HepG2 (cell line): Measurements from ENCODE around the gene FGGY. TPM values are rescaled to one million over a fixed set of nuclear protein-coding genes. Genes with fewer than 3 reads are reported as not detected.
A peak's percentile ranks its signal among the peaks of the same experiment; 100 is the strongest.

Experiments
- CAMTA2 ChIP-seq: sonication (generic); formaldehyde crosslinking; IDR thresholded peaks from 2 replicates; pipeline ENCODE4 v1.4.0; 2020; ENCODE audit warnings: mild to moderate bottlenecking, missing genetic modification reagents, borderline replicate concordance
- CBX1 ChIP-seq: IDR thresholded peaks from one replicate; pipeline ENCODE4 v1.6.1; 2016; ENCODE audit warnings: antibody characterized with exemption, low read depth
- ERF ChIP-seq: IDR thresholded peaks from 2 replicates; pipeline ENCODE4 v1.6.1; 2018; ENCODE audit warnings: missing biosample characterization, missing genetic modification reagents
- KAT8 ChIP-seq: IDR thresholded peaks from 2 replicates; pipeline ENCODE4 v1.6.1; 2016; ENCODE audit warnings: missing genetic modification reagents, missing compliant biosample characterization
- NAIF1 ChIP-seq: sonication (generic); formaldehyde crosslinking; IDR thresholded peaks from 2 replicates; pipeline ENCODE4 v1.5.0; 2020; ENCODE audit warnings: mild to moderate bottlenecking, missing genetic modification reagents, borderline replicate concordance
- PAF1 ChIP-seq: IDR thresholded peaks from 2 replicates; pipeline ENCODE4 v1.6.1; 2016; ENCODE audit warnings: missing genetic modification reagents, missing compliant biosample characterization
- PRPF4 ChIP-seq: fragments of 200-400 bp; formaldehyde crosslinking; IDR thresholded peaks from 2 replicates; pipeline ENCODE4 v1.6.1; 2016; ENCODE audit warnings: low read length, low read depth; ENCODE audit not compliant: poor library complexity, severe bottlenecking
- RFX5 ChIP-seq: IDR thresholded peaks from 2 replicates; pipeline ENCODE4 v1.6.1; 2011; ENCODE audit warnings: low read depth, low read length, improper control_type of control experiment
- SALL2 ChIP-seq: sonication (generic); formaldehyde crosslinking; IDR thresholded peaks from 2 replicates; pipeline ENCODE4 v1.8.1; 2023; ENCODE audit warnings: mild to moderate bottlenecking, missing genetic modification reagents, inconsistent platforms
- SMAD1 ChIP-seq: sonication (generic); formaldehyde crosslinking; IDR thresholded peaks from 2 replicates; pipeline ENCODE4 v1.4.0; 2020; ENCODE audit warnings: missing genetic modification reagents, low read depth, mild to moderate bottlenecking, borderline replicate concordance
- TFDP2 ChIP-seq: sonication (generic); formaldehyde crosslinking; IDR thresholded peaks from 2 replicates; pipeline ENCODE4 v1.4.0; 2020; ENCODE audit warnings: missing genetic modification reagents
- TMF1 ChIP-seq: sonication (generic); formaldehyde crosslinking; IDR thresholded peaks from 2 replicates; pipeline ENCODE4 v1.8.1; 2022; ENCODE audit warnings: low read depth, missing genetic modification reagents
- ZFP36L1 ChIP-seq: sonication (generic); formaldehyde crosslinking; IDR thresholded peaks from 2 replicates; pipeline ENCODE4 v1.8.0; 2022; ENCODE audit warnings: mild to moderate bottlenecking, missing genetic modification reagents, moderate library complexity
- ZNF121 ChIP-seq: sonication (generic); formaldehyde crosslinking; IDR thresholded peaks from 2 replicates; pipeline ENCODE4 v1.5.0; 2020; ENCODE audit warnings: mild to moderate bottlenecking, missing genetic modification reagents
- ZNF44 ChIP-seq: sonication (generic); formaldehyde crosslinking; IDR thresholded peaks from 2 replicates; pipeline ENCODE4 v1.5.1; 2020; ENCODE audit warnings: mild to moderate bottlenecking, missing genetic modification reagents
- ZNF563 ChIP-seq: sonication (generic); formaldehyde crosslinking; IDR thresholded peaks from 2 replicates; pipeline ENCODE4 v1.8.0; 2022; ENCODE audit warnings: mild to moderate bottlenecking, moderate library complexity, missing genetic modification reagents
- ZNF850 ChIP-seq: sonication (generic); formaldehyde crosslinking; conservative IDR thresholded peaks from 2 replicates; pipeline ENCODE4 v1.9.0; 2021; ENCODE audit warnings: mild to moderate bottlenecking, missing genetic modification reagents
- ZSCAN31 ChIP-seq: sonication (generic); formaldehyde crosslinking; IDR thresholded peaks from 2 replicates; pipeline ENCODE4 v1.5.0; 2020; ENCODE audit warnings: low read depth, mild to moderate bottlenecking, missing genetic modification reagents
- polyA plus RNA-seq, 8 experiments: library from polyadenylated mRNA; depleted of rRNA in 3 of 8; stranded (reverse) in 7 of 8; unstranded in 1 of 8; fragments of >200 nt; fragmentation: Illumina TruSeq in 4 of 8; extraction: Trizol in 4 of 8; gene quantifications; 2 replicates each; pipeline versions ENCODE4 v1.2.1 to v1.2.3, GENCODE V29; 2011 to 2016; ENCODE audit warnings: low read depth in 4 of 8, missing spikeins in 1 of 8, mixed read lengths in 1 of 8; ENCODE audit not compliant: insufficient read depth in 1 of 8
- total RNA-seq, 5 experiments: library from RNA; depleted of rRNA; stranded (reverse); fragments of >200 nt; fragmentation: Illumina TruSeq; extraction: Trizol; gene quantifications; 2 replicates each; pipeline ENCODE4 v1.2.3, GENCODE V29; 2016; ENCODE audit warnings: low read depth in 1 of 5
- TF ChIP-seq, protein P1 (sequence below): sonication (generic); formaldehyde crosslinking; IDR thresholded peaks from 2 replicates; pipeline ENCODE4 v1.5.1; 2020; ENCODE audit warnings: mild to moderate bottlenecking, missing genetic modification reagents, moderate library complexity
- TF ChIP-seq, protein P2 (sequence below): sonication (generic); formaldehyde crosslinking; conservative IDR thresholded peaks from 2 replicates; pipeline ENCODE4 v1.4.0; 2020; ENCODE audit warnings: missing genetic modification reagents

FGGY gene
- total and polyA plus RNA-seq, 2 of the 13 experiments (the other 11 are each of a cell fraction or from before 2014, with no cell fraction given) = 15.7 to 27.5 TPM

DNA sequence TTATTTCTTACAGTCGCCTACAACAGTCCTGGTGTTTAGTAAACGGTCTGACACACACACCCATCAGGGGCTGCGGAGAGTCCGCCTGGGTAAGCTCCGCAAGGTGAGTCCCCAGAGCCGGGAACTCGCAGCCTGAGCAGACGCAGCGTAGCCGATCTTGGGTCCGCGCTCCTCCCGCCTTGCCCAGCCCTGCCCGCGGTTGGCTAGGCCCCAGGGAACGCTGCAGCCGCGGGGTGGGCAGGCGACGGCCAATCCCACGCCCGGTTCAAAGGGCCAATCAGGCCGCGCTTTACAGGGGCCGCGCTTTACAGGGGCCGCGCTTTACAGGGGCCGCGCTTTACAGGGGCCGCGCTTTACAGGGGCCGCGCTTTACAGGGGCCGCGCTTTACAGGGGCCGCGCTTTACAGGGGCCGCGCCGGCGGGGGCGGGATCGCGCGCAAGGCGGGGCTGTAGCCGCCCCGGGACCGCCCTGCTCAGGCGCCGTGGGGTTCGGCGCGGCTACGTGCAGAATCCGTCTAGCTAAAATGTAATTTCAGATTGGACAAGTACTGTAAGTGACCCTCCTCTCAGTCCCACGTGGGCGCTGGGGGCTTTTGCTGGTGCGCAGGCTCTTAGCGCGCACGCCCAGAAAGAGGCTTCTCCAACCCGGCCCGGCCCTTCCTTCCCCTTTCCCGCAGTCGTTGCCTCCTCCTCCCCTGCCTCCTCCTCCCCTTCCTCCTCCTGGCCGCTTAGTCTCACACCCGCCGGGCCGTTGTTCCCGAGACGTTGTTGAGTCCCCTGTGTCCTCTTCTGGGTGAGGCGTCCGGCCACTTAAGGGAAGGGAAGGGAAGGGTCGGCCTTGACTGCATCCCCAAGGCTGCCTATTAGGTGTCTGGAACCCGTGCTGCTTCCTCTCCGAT, at the start of gene FGGY (continued):
- TF ChIP-seq ZNF121 (no peak), KAT8 (CRISPR knock-in tag) (peak; percentile 39), ERF (CRISPR knock-in tag) (peak; percentile 49; the same call in 1 of the 2 replicates), SALL2 (CRISPR knock-in tag) (0 out of 2 replicates have a peak, but pooled peaks have one; percentile 37), ZFP36L1 (CRISPR knock-in tag) (no peak), ZNF850 (CRISPR knock-in tag) (no peak), TMF1 (CRISPR knock-in tag) (no peak), CBX1 (peak; percentile 43), TFDP2 (CRISPR knock-in tag) (peak; percentile 90), CAMTA2 (CRISPR knock-in tag) (no peak), PRPF4 (no peak), SMAD1 (CRISPR knock-in tag) (0 out of 2 replicates have a peak, but pooled peaks have one; percentile 8), RFX5 (no peak), ZSCAN31 (CRISPR knock-in tag) (peak; percentile 2; the same call in 1 of the 2 replicates), NAIF1 (CRISPR knock-in tag) (peak; percentile 54; the same call in 1 of the 2 replicates), ZNF44 (CRISPR knock-in tag) (0 out of 2 replicates have a peak, but pooled peaks have one; percentile 21), PAF1 (CRISPR knock-in tag) (no peak), ZNF563 (CRISPR knock-in tag) (peak; percentile 89)
- TF ChIP-seq, protein P1, sequence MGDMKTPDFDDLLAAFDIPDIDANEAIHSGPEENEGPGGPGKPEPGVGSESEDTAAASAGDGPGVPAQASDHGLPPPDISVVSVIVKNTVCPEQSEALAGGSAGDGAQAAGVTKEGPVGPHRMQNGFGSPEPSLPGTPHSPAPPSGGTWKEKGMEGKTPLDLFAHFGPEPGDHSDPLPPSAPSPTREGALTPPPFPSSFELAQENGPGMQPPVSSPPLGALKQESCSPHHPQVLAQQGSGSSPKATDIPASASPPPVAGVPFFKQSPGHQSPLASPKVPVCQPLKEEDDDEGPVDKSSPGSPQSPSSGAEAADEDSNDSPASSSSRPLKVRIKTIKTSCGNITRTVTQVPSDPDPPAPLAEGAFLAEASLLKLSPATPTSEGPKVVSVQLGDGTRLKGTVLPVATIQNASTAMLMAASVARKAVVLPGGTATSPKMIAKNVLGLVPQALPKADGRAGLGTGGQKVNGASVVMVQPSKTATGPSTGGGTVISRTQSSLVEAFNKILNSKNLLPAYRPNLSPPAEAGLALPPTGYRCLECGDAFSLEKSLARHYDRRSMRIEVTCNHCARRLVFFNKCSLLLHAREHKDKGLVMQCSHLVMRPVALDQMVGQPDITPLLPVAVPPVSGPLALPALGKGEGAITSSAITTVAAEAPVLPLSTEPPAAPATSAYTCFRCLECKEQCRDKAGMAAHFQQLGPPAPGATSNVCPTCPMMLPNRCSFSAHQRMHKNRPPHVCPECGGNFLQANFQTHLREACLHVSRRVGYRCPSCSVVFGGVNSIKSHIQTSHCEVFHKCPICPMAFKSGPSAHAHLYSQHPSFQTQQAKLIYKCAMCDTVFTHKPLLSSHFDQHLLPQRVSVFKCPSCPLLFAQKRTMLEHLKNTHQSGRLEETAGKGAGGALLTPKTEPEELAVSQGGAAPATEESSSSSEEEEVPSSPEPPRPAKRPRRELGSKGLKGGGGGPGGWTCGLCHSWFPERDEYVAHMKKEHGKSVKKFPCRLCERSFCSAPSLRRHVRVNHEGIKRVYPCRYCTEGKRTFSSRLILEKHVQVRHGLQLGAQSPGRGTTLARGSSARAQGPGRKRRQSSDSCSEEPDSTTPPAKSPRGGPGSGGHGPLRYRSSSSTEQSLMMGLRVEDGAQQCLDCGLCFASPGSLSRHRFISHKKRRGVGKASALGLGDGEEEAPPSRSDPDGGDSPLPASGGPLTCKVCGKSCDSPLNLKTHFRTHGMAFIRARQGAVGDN = peak; percentile 96
- TF ChIP-seq, protein P2, sequence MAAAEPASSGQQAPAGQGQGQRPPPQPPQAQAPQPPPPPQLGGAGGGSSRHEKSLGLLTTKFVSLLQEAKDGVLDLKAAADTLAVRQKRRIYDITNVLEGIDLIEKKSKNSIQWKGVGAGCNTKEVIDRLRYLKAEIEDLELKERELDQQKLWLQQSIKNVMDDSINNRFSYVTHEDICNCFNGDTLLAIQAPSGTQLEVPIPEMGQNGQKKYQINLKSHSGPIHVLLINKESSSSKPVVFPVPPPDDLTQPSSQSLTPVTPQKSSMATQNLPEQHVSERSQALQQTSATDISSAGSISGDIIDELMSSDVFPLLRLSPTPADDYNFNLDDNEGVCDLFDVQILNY = peak; percentile 70
